ENCODE data around the gene KDM4B.

The KDM4B gene

DNA sequence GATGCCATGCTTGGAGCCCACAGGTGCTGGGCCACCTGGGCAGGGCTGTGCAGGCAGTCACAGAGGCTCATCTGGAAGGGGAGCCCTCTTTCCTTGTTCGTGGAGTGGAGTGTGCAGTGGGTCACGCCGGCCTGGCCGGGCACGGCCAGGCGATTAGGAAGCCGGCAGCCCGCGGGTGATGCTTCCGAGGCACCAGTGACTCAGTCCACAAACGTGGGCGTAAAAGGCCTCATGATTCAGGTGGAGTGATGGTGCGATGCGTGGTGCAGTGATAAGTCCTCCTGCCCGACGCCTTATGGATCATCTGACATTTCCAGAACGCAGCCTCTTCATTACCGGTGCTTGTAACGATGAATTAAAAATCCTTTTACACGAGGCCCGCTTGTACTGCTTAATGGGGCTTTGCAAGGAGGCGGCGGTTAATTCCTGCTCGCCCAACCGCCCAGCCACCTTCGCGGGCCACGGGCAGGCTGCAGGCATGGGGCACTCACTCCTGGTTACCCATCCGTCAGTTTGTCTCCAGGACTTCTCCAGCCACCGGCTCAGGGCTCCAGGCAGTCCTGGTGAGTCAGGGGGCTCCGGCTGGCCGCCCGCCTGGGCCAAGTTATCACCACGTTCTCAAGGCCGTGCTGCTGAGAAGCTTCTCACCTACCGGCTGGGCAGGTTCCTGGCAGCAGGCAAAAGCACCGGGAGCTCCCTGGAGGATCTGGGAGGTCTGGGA, 172.4 kb downstream of the KDM4B start:
- FAIRE-seq = no peak

DNA sequence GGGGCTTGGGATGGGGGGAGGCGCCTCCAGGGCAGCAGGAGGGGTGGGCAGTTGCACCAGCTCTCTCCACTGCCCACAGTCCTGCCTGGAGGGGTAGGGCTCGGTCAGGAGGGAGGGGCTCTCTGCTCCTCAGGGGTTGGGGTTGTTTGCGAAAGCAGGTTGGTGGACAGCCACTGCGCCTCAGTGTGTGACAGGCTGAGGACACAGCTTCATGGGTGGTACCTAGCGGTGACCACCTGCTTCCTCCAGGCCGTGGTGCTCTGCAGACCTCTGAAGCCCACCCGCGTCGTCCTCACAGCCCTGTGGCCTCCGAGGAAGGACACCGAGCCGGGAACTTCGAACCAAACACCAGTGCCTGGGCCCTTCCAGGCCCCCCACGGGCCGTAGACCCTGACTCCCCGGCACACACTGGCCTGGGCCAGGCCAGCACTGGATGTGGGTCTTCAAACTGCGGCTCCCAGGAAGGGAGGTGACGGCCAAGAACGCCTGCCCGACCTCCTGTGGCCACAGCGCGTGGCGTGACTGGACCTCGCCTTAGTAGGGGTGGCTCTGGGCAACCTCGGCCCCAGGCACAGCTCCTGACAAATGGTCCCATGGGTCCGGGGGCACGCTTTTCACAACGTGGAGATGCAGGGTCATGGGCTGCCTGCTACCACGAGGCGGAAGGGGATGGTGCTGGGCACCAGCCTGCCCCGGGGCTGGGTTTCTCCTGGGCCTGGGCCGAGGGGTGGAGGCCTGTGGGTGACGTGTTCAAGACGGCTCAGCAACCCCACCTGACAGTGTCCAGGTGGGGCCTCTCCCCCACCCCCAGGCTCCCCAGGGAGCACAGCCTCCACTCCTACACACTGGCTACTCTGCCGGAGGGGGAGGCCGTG, 173.2 kb downstream of the KDM4B start:
- no peak for FAIRE-seq

DNA sequence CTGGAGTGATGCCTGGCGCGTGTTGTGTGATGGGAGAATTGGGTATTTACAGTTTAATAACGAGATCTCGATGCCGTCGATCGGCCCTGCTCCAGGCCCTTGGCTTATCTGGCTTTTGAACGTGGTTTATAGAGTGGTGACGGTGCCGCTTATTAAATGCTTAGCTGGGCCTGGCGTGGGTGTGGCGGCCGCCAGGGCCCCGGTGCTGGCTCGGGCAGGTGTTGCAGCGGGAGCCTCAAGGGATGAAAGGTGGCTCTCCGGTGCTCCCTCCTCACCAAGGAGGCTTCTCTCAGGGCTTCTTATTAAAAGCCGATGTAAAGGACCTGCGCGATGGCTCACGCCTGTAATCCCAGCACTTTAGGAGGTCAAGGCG, 173.8 kb downstream of the KDM4B start:
- FAIRE-seq = no peak

DNA sequence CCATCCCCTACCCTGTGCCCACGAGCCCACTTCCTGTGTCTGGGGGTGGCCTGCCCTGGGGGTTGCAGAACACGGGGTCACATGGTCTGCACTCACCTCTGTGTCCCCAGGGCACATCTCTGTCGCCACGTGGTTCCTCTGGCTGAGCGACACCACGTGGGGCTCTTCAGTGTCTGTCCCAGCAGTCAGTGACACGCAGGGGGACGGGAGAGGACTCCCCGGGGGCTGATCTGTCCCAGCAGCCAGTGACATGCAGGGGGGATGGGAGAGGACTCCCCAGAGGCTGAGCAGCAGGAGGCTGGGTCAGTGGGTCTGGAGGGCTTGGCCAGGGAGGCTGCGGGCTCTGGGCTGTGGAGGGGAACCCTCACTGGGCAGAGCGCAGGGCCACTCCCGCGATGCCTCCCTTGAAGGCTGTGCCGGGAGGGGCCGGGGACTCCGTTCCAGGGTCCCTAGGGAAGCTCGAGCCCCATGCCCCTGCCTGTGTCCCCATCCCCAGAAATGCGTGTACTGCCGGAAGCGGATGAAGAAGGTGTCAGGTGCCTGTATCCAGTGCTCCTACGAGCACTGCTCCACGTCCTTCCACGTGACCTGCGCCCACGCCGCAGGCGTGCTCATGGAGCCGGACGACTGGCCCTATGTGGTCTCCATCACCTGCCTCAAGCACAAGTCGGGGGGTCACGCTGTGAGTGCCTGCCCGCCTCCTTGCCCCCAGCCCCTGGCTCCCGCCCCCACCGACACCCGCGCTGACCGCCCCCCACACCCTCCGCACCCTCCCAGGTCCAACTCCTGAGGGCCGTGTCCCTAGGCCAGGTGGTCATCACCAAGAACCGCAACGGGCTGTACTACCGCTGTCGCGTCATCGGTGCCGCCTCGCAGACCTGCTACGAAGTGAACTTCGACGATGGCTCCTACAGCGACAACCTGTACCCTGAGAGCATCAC, 174.8 kb downstream of the KDM4B start:
- no peak for FAIRE-seq

DNA sequence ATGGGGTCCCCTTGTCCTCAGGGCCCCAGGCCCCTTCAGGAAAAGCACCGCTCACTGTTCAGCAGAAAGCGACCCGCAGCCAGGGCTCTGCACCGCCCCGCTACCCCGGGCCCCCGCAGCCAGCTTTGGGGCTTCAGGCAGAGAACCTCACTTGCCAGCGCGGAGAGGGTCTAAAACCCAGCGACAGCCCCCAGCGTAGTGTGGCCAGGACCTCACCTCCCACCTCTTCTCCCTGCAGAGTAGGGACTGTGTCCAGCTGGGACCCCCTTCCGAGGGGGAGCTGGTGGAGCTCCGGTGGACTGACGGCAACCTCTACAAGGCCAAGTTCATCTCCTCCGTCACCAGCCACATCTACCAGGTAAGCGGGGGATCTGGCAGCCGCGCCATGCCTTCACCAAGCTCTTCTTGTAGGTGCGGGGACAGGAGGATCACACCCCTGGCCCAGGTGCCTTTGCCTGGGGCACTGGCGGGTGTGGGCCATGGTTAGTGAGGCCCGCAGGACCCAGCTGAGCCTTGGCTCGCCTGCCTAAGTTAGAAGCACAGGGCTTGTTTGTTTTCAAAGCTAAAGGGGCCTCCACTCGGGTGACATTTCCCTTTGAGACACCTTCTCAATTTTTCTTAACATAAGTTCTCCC, 175.7 kb downstream of the KDM4B start:
- no peak for FAIRE-seq

DNA sequence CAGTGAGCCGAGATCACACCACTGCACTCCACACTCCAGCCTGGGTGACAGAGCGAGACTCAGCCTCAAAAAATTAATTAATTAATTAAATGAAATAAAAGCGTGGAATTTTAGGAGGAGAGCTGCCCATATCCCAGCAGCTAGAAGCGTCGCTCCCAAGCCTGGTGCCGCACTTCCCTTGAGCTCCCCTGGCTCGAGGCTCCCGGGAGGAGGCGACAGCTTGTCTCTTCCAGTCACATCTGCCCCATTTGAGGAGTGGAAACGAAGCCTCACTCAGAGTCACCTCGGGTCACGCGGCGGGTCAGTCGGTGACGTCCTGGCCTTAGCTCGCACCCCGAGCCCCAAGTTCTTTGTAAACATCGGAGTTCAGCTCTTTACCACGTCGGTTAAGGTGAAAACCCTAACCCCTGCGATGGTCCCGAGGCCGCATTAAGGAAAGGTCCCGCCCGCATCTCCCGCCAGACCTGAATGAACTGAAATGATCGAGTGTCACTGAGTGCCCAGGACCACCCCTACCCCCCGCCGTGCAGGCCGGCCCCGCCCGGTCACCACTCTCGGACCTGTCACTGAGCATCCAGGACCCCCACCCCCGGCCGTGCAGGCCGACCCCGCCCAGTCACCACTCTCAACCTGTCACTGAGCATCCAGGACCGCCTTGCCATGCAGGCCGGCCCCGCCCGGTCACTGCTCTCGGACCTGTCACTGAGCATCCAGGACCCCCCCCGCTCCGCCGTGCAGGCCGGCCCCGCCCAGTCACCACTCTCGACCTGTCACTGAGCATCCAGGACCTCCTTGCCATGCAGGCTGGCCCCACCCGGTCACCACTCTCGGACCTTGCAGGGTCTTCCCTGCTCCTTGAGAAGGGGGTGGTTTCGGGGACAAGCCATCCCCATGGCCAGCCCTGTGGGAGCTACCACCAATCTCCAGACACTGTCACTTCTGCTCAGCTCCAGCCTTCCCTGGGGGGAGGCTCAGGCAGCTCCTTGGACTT, 176.9 kb downstream of the KDM4B start:
- no peak for FAIRE-seq

DNA sequence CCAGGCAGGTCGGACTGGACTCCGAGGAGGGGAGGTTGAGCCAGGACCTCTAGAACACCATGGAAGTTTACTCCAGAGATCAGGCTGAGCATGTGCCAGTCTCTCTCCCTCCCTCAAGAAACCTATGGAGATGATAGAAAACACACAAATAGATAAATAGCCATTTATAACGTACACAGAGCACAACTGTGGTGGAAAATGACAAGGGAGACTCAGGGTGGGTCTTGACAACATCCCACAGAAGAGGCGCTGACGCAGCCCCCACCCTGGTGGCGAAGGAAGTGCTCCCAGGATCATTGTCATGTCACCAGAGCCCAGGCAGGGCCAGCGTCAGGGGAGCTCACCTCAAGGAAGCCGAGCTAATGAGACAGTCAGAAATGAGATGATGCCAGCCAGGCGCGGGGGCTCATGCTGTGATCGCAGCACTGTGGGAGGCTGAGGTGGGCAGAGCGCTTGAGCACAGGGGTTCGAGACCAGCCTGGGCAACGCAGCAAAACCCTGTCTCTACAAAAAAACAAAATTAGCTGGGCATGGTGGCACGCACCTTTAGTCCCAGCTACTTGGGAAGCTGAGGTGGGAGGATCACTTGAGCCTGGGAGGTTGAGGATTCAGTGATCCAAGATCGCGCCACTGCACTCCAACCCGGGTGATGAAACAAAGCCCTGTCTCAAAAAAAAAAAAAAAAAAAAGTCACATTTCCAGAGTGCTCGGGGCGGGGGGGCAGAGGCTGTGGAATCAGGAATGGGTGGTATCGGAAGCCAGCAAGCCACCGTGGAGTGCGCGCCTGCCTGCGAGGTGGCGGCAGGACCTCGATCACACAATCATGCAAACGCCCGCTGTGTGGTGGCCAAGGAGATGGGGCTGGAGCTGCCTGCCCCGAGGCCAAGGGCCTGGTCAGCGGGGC, 178.4 kb downstream of the KDM4B start:
- no peak for FAIRE-seq

DNA sequence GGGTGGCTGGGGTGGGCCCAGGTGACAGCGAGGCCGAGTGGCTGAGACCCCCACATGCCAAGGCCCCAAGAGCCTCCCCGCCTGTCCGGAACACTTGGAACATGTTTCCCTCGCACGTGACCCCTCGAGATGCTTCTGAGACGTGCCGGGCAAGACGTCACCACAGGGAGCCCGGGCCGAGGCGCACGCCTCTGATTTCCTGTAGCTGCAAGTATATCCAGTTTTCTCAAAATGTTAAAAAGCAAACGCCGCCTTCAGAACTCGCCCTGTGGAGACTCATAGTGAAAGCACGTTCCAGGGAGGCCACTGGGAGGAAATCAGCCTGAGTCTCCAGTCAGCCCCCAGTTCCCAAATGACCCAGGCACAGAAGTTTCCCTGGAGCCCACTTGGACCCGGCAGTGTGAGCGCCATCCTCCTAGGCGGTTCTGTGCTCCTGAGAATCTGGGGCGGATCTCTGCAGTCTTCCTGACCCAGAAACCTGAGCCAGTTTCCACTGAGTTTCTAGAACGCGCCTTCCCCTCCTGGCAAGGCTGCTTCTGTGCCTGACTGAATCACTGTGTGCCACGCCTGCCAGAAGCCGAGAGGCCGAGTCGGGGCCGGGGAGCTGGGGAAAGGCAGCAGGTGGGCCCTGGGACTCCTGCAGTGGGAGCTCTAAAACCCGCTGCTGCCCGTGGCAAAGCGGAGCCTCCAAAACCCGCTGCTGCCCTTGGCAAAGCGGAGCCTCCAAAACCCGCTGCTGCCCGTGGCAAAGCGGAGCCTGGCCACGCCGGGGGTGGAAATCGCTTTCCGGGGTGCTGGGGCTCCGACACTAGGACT, 179.3 kb downstream of the KDM4B start:
- FAIRE-seq = no peak

DNA sequence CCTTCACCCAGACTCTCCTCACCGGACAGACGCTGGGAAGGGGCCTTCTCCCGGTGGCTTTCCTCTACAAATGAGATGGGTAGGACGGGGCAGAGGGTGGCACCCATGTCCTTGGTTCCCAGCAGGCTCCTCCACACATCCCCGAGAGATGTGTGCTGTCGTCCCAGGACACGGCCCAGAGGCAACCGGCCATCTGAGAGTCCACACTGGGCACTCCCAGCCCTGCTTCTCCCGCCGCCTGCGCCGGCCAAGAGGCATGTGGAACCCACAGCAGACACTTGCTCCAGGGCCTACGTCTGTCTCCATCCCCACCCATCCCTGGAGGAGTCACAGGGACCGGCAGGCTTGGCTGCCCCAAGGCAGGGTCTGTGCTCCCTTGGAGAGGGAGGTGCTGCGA, 179.9 kb downstream of the KDM4B start:
- no peak for FAIRE-seq

DNA sequence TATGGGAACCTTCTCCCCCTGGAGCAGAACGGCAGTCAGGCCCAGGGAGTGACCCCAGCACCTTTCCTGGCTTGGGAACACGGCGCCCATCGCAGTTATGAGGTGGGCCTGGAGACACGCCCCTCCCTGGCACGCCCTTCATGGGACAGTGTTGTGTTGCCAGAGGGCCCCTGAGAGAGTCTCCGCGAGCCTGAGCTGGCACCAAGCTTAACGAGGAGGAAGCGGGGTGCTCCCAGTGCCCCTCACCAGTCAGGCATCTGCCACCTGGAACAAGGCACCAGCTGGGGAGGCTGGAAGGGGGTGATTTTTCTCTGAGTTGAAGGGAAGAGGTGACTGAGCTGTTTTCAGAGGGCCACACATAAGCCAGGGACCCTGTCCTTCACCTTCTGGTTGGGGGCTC, 180.6 kb downstream of the KDM4B start:
- FAIRE-seq = no peak

DNA sequence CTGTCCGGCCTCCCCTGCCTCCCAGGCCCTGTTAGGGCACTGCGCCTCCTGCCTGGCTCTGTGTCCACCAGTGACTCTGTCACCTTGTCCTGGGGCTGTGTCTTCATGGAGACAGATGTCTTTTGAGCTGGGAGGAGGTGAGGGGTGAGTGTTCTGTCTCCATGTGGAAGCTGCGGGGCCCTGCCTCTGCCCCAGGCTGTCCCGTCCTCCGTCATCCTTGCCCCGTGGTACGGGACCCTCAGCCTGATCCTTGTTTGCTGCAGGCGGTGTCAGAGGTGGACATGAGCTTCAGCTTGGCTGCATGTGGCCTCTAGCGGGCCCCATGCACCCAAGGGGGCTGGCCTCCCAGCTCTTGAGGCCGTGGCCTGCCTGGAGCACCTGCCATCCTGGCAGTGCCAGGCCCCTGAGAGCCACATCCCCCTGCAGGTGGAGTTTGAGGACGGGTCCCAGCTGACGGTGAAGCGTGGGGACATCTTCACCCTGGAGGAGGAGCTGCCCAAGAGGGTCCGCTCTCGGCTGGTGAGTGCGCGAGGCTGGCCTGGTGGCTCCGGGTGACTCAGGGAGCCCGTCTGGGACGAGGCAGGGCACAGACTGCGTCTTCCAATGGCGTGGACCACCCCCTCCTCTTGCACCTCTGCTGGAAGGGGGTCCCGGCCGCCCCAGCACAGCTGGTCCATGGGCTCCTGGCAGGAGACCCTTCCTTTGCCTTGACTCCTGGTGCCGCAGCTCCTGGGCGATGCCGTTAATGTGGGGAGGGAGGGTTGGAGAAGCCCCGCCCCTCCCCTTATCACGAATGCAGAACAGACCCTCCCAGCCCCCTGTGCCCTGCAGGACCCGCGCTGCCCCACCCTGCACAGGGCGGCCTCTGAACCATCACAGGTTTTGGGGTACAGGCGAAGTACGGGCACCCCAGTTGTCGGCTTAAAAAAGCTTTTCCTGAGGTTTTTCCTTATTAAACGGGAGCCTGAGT, 181.3 kb downstream of the KDM4B start:
- no peak for FAIRE-seq

DNA sequence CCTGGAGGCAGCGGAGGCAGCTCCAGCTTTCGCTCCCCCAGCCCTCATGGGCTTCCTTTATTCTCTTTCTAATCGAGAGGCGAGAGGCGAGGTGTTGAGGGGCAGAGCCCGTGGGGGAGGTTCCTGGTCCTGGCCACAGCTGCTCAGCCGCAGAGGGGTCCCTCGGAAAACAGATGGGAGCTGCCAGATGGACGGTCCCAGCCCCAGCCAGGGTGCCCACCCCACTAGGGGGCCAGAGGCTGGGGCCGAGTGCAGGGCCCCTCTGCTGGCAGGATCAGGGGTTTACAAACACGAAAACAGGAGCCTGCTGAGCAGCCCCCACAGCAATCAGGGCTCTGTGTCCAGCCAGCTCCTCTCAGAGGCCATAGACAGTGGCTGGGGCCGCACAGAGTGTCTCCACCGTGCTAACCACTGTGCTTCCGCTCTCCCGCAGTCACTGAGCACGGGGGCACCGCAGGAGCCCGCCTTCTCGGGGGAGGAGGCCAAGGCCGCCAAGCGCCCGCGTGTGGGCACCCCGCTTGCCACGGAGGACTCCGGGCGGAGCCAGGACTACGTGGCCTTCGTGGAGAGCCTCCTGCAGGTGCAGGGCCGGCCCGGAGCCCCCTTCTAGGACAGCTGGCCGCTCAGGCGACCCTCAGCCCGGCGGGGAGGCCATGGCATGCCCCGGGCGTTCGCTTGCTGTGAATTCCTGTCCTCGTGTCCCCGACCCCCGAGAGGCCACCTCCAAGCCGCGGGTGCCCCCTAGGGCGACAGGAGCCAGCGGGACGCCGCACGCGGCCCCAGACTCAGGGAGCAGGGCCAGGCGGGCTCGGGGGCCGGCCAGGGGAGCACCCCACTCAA, 182.2 kb downstream of the KDM4B start:
- FAIRE-seq = no peak

DNA sequence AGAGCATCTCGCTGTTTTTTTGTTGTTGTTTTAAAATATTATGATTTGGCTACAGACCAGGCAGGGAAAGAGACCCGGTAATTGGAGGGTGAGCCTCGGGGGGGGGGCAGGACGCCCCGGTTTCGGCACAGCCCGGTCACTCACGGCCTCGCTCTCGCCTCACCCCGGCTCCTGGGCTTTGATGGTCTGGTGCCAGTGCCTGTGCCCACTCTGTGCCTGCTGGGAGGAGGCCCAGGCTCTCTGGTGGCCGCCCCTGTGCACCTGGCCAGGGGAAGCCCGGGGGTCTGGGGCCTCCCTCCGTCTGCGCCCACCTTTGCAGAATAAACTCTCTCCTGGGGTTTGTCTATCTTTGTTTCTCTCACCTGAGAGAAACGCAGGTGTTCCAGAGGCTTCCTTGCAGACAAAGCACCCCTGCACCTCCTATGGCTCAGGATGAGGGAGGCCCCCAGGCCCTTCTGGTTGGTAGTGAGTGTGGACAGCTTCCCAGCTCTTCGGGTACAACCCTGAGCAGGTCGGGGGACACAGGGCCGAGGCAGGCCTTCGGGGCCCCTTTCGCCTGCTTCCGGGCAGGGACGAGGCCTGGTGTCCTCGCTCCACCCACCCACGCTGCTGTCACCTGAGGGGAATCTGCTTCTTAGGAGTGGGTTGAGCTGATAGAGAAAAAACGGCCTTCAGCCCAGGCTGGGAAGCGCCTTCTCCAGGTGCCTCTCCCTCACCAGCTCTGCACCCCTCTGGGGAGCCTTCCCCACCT, 183.3 kb downstream of the KDM4B start:
- no peak for FAIRE-seq

DNA sequence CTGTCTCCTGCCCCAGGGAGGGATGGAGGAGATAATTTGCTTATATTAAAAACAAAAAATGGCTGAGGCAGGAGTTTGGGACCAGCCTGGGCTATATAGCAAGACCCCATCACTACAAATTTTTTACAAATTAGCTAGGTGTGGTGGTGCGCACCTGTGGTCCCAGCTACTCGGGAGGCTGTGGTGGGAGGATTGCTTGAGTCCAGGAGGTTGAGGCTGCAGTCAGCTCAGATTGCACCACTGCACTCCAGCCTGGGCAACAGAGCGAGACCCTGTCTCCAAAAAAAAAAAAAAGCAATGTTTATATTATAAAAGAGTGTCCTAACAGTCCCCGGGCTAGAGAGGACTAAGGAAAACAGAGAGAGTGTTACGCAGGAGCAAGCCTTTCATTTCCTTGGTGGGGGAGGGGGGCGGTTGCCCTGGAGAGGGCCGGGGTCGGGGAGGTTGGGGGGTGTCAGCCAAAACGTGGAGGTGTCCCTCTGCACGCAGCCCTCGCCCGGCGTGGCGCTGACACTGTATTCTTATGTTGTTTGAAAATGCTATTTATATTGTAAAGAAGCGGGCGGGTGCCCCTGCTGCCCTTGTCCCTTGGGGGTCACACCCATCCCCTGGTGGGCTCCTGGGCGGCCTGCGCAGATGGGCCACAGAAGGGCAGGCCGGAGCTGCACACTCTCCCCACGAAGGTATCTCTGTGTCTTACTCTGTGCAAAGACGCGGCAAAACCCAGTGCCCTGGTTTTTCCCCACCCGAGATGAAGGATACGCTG, 184.0 kb downstream of the KDM4B start:
- FAIRE-seq = no peak

DNA sequence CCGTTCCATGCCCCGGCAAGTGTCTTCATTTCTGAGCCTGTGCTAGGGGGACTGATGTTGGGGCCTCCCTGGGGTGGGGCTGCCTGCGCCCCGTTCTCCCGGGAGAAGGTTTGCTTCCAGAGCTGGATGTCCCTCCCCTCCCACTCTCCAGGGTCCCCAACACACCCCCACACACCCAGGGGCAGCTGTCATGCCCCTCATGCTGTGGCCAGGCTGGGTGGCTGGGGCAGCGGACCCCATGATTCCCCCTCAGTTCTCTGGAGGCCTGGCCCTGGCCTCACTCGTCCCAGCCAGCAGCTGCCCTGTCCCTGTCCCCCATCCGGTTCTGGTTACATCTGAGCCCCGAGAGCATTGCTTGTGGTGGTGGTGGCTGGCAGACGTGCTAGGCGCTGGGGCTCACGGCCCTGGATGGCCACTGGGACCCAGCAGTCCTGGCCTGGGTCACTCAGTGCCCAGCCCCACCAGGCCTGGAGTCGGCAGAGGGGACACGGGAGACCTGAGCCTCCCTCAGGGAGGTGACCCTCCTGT, 184.8 kb downstream of the KDM4B start:
- no peak for FAIRE-seq

All from endometrium (tissue), 2 donors.